T1000 (cell line): Measurements from ENCODE around the gene MYT1.

Experiments
- DNase-seq: peaks from one replicate; lab custom pipeline; 2025; ENCODE audit warnings: mixed read lengths; lab: John Stamatoyannopoulos, UW

MYT1 gene

DNA sequence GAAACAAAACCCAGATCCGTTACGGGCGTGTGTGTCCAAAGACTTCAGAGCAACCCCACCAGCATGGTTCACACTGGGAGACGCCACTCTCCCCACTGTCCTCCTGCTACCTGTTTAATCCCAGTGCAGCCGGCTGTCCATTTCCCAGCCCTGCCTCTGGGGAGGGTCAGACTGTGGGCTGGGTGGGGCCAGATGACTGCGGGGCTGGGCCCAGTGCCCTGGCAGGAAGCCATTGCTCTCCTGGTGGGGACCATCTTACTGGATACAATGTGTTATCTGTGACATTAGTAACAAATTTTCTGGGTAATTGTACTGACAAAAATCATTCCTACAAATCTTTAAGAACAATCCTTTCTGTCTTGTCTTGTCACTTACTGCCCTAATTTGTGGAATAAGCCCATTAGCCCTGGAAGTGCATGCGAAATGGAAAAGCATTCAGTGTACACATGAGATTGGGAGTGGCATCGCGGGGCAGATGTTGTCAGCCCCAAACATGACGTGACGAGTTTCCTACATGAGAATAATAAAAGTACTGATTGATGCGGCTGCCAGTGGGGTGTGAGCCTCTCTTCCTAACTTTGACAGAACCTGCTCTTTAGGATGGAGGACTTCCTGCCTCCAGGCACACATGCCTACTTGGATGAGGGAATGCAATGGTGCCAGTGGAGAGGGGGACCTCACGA lies 53.4 kb downstream of the MYT1 start:
- no peak for DNase-seq

DNA sequence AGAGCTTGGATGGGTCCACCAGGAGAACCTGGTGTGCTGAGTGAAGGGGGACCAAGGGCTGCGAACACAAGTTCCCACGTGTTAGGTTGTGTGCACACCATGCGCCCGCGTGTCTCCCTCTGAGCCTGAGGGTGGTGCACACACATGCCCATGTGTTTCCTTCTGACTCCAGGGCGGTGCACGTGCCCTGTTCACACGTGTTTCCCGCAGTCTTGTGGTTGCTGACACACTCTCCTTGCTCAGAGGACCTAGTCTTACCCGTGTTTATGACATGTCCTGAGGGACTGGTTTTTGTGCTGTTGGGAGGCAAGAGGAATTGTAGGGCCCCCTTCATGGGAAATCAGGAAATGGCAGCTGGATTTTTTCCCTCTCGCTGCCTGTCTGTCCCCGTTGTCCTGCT lies 55.0 kb downstream of the MYT1 start:
- DNase-seq = no peak

DNA sequence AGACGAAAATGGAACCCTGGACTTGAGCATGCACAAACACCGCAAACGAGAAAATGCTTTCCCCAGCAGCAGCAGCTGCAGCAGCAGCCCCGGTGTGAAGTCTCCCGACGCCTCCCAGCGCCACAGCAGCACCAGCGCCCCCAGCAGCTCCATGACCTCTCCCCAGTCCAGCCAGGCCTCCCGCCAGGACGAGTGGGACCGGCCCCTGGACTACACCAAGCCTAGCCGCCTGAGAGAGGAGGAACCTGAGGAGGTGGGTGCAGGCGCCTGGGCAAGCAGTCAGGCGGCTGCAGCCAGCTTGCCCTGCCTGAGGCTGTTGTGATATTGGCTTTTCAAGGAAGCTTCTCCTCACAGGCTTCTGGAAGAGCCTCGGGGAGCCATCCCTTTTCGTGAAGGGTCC lies 55.5 kb downstream of the MYT1 start:
- no peak for DNase-seq

- no peak for DNase-seq
Measured at GRCh38 chr20:64220420-64220819, 56.2 kb downstream of the MYT1 start.

- no peak for DNase-seq
Measured at GRCh38 chr20:64220891-64221527, 56.8 kb downstream of the MYT1 start.

GRCh38 chr20:64222291-64222735 lies 58.1 kb downstream of the MYT1 start:
- DNase-seq = no peak

GRCh38 chr20:64222851-64223525 lies 58.7 kb downstream of the MYT1 start:
- no peak for DNase-seq

GRCh38 chr20:64223526-64224067 lies 59.3 kb downstream of the MYT1 start:
- no peak for DNase-seq

GRCh38 chr20:64224351-64225170 lies 60.3 kb downstream of the MYT1 start:
- no peak for DNase-seq

GRCh38 chr20:64225171-64225595 lies 60.9 kb downstream of the MYT1 start:
- no peak for DNase-seq

DNA sequence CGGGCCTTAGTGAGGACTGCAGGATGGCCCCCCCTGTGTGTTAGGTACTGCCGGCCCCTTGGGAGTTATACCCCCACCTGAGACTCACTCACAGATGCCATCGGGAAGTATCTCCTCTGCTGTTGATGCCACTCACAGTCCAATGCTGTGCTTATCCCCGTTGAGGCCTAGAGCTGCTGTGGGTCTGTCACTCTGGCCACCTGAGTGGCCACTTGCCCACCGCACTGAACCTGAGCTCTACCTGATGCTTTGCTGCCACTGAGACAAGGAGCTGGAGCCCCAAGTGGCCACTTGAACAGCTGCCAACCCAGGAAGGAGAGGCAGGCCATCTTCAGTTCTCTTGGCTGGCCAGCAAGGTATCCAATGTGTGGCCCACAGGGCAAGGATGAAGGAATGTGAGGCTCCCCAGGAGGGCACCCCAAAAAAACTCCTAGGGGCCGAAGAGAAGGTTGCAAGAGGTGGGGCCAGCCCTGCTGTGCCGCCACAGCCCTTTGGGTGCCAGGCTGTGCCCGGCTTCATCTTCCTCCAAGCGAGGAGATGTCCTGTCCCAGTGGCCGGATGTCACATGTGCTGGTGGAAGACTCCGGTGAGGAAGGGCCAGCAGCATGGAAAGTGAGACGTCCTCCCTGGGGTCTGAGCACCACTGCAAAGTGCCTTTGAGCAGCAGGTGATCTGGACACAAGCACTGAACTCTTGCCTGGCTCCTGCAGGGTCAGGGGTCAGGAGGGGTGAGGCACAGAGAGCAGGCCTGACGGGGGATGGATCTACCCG lies 61.8 kb downstream of the MYT1 start:
- no peak for DNase-seq

GRCh38 chr20:64226686-64227580 lies 62.7 kb downstream of the MYT1 start:
- DNase-seq = no peak

GRCh38 chr20:64228086-64228653 lies 63.9 kb downstream of the MYT1 start:
- no peak for DNase-seq

- DNase-seq = no peak
Measured at GRCh38 chr20:64228751-64229506, 64.7 kb downstream of the MYT1 start.

DNA sequence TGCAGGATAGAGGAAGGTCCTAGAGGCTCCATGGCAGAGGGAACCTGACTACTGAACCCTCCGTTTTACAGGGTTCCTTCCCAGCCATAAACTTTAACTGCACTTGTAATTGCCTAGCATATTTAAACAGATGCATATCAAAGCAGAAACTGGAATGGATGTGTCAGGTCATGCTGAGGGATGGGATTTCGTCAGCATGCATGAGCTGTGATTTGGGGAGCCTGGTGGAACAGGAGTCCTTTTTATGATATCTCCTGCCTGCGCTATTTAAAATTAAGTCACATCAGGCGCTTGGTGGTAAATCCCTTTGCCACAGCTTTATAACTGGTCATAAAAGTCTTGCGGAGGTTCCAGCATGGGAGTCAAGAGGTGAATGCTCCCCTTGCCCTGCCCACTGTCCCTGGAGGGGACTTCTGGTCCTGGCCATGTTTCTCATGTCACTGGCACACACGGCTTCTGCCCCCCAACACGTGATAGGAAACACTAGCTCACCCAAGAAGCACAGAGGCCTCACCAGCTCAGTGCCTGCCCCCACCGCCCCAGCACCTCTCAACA lies 65.3 kb downstream of the MYT1 start:
- no peak for DNase-seq

DNA sequence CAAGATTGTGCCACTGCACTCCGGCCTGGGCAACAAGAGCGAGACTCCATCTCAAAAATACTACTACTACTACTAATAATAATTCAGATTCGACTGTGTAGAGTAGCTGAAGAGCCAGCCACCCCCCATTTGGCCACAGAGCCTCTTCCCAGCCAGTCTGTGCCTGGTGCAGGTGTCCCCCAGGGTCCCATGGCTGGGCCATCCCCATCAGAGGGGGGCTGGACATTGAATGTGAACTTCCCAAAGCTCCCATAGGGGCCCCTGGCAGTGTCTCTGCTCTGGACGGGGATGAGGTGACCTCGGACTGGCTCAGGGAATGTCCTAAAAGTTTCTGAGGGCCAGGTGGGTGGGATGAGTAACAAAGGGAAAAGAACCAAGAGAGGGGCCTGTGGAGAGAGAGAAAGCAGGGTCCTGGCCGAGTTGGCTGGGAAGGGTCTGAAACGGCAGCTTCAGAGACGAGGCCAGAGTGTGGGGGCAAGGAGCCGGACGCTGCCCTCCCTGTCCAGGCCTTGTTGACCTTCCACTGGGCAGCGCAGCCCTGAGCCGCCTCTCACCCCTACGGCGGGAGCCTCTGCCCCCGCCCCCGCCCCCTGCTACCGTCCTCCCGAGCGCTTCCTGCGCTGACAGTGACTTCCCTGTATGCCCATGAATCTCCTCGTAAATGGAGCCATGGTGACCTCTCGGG lies 66.4 kb downstream of the MYT1 start:
- DNase-seq = no peak

- DNase-seq = no peak
Measured at GRCh38 chr20:64231621-64232550, 67.6 kb downstream of the MYT1 start.
